ENCODE results near the gene RBP4.

Gene RBP4

DNA sequence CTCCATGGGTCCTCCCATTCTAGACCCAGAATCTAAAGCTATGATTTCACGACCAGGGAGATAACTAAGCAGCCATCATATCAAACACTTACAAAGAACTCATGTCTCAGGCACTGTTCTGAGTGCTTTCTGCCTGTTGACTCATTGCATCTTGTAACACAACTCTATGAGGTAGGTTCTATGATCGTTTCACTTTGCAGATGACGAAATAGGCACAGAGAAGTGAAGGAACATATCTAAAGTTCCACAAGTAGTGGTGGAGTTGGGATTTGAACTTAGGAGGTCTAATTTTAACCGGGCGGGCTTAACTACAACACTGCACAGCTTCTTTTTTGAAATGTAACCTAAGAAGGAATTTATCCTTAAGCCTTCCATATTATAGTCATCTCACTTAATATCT lies 2.9 kb downstream of the RBP4 start:
- no peak for DNase-seq

DNA sequence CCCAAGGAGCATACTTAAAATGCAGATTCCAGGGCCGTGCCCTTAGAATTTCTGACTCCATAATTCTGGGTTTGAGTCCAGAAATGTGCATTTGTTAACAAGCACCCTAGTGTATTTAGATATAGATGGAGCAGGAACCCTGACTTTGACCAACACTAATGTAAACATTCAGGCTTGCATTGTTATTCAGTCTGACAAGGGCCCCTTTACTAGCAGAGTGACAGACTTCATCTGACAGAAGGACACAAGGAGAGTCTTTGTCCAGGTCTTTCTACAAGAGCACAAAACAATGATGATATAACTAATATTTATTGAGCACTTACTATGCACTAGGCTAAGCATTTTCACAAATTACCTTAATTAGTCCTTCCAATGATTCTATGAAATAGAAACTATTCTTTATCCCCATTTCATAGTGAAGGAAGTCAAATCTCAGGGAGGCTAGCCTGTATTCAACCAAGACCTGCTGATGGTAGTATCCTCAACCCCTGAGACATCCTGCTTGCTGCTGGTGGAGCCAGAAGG lies 3.9 kb downstream of the RBP4 start:
- no peaks in the 10 kb centered on the region for H3K79me2 ChIP-seq (ENCODE audit: low read length)
- H3K4me1 ChIP-seq (ENCODE audit: low read length): no peaks in the 10 kb centered on the region
- TF ChIP-seq EZH2 (optimal IDR thresholded peaks at IDR 0.05; ENCODE audit: low read depth, low read length): no peak
- TF ChIP-seq, protein P1, sequence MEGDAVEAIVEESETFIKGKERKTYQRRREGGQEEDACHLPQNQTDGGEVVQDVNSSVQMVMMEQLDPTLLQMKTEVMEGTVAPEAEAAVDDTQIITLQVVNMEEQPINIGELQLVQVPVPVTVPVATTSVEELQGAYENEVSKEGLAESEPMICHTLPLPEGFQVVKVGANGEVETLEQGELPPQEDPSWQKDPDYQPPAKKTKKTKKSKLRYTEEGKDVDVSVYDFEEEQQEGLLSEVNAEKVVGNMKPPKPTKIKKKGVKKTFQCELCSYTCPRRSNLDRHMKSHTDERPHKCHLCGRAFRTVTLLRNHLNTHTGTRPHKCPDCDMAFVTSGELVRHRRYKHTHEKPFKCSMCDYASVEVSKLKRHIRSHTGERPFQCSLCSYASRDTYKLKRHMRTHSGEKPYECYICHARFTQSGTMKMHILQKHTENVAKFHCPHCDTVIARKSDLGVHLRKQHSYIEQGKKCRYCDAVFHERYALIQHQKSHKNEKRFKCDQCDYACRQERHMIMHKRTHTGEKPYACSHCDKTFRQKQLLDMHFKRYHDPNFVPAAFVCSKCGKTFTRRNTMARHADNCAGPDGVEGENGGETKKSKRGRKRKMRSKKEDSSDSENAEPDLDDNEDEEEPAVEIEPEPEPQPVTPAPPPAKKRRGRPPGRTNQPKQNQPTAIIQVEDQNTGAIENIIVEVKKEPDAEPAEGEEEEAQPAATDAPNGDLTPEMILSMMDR (IDR thresholded peaks at IDR 0.05; ENCODE audit: low read length): no peak
- no peak for TF ChIP-seq EZH2phosphoT487 (IDR thresholded peaks at IDR 0.05; ENCODE audit: low read length)
- no peak overlapping the region for H3K9ac ChIP-seq (ENCODE audit: low read length)
- no peak overlapping the region for H2AFZ ChIP-seq (ENCODE audit: low read length)
- H4K20me1 ChIP-seq (ENCODE audit: insufficient read depth, low read length): no peaks in the 10 kb centered on the region
- no peak overlapping the region for H3K4me2 ChIP-seq (ENCODE audit: low read depth, low read length)
- no peak for DNase-seq
- no peaks in the 10 kb centered on the region for H3K9me3 ChIP-seq (replicated peaks; ENCODE audit: insufficient read depth, low read length)
- no peaks in the 10 kb centered on the region for H3F3A ChIP-seq (ENCODE audit: insufficient read depth, low read length)
- H3K27ac ChIP-seq (ENCODE audit: low read length): no peak overlapping the region
- H3K36me3 ChIP-seq (replicated peaks; ENCODE audit: insufficient read depth, low read length): no peaks in the 10 kb centered on the region
- H3K27me3 ChIP-seq (replicated peaks; ENCODE audit: insufficient read depth, low read length): no peaks in the 10 kb centered on the region
- no peak overlapping the region for H3K4me3 ChIP-seq (ENCODE audit: low read length)
- H3K9me2 ChIP-seq (replicated peaks; ENCODE audit: insufficient read depth, low read length): no peaks in the 10 kb centered on the region

More for the DNA sequence above, 2.9 kb downstream of the RBP4 start:
- TF ChIP-seq EZH2 (optimal IDR thresholded peaks at IDR 0.05; ENCODE audit: low read depth, low read length) (no peak), EZH2phosphoT487 (IDR thresholded peaks at IDR 0.05; ENCODE audit: low read length) (no peak)
- TF ChIP-seq, protein P1 (IDR thresholded peaks at IDR 0.05; ENCODE audit: low read length): no peak
- Histone ChIP-seq H3K27ac (ENCODE audit: low read length) (no peak overlapping the region), H3K79me2 (ENCODE audit: low read length) (no peaks in the 10 kb centered on the region), H3K36me3 (replicated peaks; ENCODE audit: insufficient read depth, low read length) (no peaks in the 10 kb centered on the region), H3K4me3 (ENCODE audit: low read length) (no peak overlapping the region), H3F3A (ENCODE audit: insufficient read depth, low read length) (no peaks in the 10 kb centered on the region), H3K9me2 (replicated peaks; ENCODE audit: insufficient read depth, low read length) (no peaks in the 10 kb centered on the region), H3K4me1 (ENCODE audit: low read length) (no peaks in the 10 kb centered on the region), H4K20me1 (ENCODE audit: insufficient read depth, low read length) (no peaks in the 10 kb centered on the region), H3K9ac (ENCODE audit: low read length) (no peak overlapping the region), H2AFZ (ENCODE audit: low read length) (no peak overlapping the region), H3K9me3 (replicated peaks; ENCODE audit: insufficient read depth, low read length) (no peaks in the 10 kb centered on the region), H3K27me3 (replicated peaks; ENCODE audit: insufficient read depth, low read length) (0 out of 2 replicates have a peak, but pooled peaks cover 5% of the 10 kb centered on the region), H3K4me2 (ENCODE audit: low read depth, low read length) (no peak overlapping the region)

DNA sequence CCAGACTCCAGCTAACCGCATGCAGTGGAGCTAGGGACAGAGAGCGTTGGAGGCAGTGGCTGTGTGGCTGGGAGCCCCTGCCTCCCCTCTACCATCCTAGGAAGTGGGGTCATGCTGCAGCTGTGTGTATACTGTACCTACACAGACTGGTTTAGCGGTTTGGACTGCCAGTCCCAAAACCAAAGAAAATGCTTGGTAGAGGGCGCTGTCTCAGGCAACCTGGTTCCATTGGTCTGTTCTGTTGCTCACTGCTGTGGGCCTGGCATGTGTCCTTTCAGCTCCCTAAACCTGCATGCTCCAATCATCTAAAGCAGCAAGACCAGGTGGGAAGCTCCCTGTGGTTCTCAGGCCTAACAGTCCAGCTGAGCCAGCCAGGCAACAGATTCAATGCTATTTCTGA lies 4.5 kb downstream of the RBP4 start:
- no peaks in the 10 kb centered on the region for H3K9me3 ChIP-seq (replicated peaks; ENCODE audit: insufficient read depth, low read length)
- H3K36me3 ChIP-seq (replicated peaks; ENCODE audit: insufficient read depth, low read length): no peaks in the 10 kb centered on the region
- no peaks in the 10 kb centered on the region for H3K4me1 ChIP-seq (ENCODE audit: low read length)
- no peak for DNase-seq
- TF ChIP-seq EZH2phosphoT487 (IDR thresholded peaks at IDR 0.05; ENCODE audit: low read length) (no peak), EZH2 (optimal IDR thresholded peaks at IDR 0.05; ENCODE audit: low read depth, low read length) (no peak)
- TF ChIP-seq, protein P1 (IDR thresholded peaks at IDR 0.05; ENCODE audit: low read length): no peak
- no peaks in the 10 kb centered on the region for H3F3A ChIP-seq (ENCODE audit: insufficient read depth, low read length)
- no peak overlapping the region for H3K9ac ChIP-seq (ENCODE audit: low read length)
- H3K27ac ChIP-seq (ENCODE audit: low read length): no peak overlapping the region
- H2AFZ ChIP-seq (ENCODE audit: low read length): no peak overlapping the region
- no peak overlapping the region for H3K4me3 ChIP-seq (ENCODE audit: low read length)
- H3K9me2 ChIP-seq (replicated peaks; ENCODE audit: insufficient read depth, low read length): no peaks in the 10 kb centered on the region
- no peaks in the 10 kb centered on the region for H4K20me1 ChIP-seq (ENCODE audit: insufficient read depth, low read length)
- no peak overlapping the region for H3K4me2 ChIP-seq (ENCODE audit: low read depth, low read length)
- no peaks in the 10 kb centered on the region for H3K27me3 ChIP-seq (replicated peaks; ENCODE audit: insufficient read depth, low read length)
- H3K79me2 ChIP-seq (ENCODE audit: low read length): no peaks in the 10 kb centered on the region

Data from MM.1S (cell line).